ENCODE data around the gene BOC.

GRCh38 chr3:113295463-113295862, 84.1 kb downstream of the BOC start:
- TF ChIP-seq CTCF (conservative IDR thresholded peaks at IDR 0.05; ENCODE audit: low read length) (no peak), EZH2phosphoT487 (IDR thresholded peaks at IDR 0.05; ENCODE audit: borderline replicate concordance, low read depth, low read length) (no peak)

All from OCI-LY7 (cell line).